Measurements from ENCODE around the gene PLP2. TPM values are rescaled to one million over a fixed set of nuclear protein-coding genes. Genes with fewer than 3 reads are reported as not detected.
A peak's percentile ranks its signal among the peaks of the same experiment; 100 is the strongest.
"Not testable (repeated sequence)": the region's sequence is repeated elsewhere in the genome, so short reads cannot be mapped to it uniquely, and the experiment has no call there.

Gene PLP2
- polyA plus RNA-seq (2013, experiment 1 of 2), result 8.1 TPM
- 8.2 TPM for polyA plus RNA-seq (2013, experiment 2 of 2)

GRCh38 chrX:49171752-49172279, at the start of gene PLP2:
TSS of gene PLP2 (plus strand) at chrX:49171898. CDS start at chrX:49172001, 103 bp downstream.
- Histone ChIP-seq H3K9ac (ENCODE audit: low read length) (peak within 1 kb of the TSS; percentile 43), H3K4ac (ENCODE audit: low read depth, low read length) (no peak within 1 kb of the TSS), H2BK15ac (replicated peaks; ENCODE audit: low read depth) (no peak within 1 kb of the TSS), H2BK120ac (ENCODE audit: low read depth, low read length) (no peak within 1 kb of the TSS), H2BK5ac (ENCODE audit: low read length) (no peak within 1 kb of the TSS), H3K27me3 (ENCODE audit: insufficient read depth, low read length, poor library complexity) (no peaks in the 10 kb centered on the region), H3K4me3 (ENCODE audit: low read length) (peak within 1 kb of the TSS; percentile 19), H3K18ac (ENCODE audit: low read length) (no peak within 1 kb of the TSS), H4K8ac (ENCODE audit: low read depth, low read length) (no peak within 1 kb of the TSS), H3K4me1 (ENCODE audit: control insufficient read depth, low read depth, low read length) (no peaks in the 10 kb centered on the region), H3K79me1 (ENCODE audit: low read length) (no peaks in the 10 kb centered on the region), H2AK5ac (ENCODE audit: low read length) (no peak within 1 kb of the TSS), H3K23ac (ENCODE audit: low read length) (no peak within 1 kb of the TSS), H3K4me2 (ENCODE audit: low read length) (peak within 1 kb of the TSS; percentile 50), H3K79me2 (ENCODE audit: control insufficient read depth, insufficient read depth, low read length) (no peaks in the 10 kb centered on the region), H3K27ac (ENCODE audit: low read depth, low read length) (no peak within 1 kb of the TSS), H3K36me3 (ENCODE audit: control insufficient read depth, insufficient read depth, low read length) (no peaks in the 10 kb centered on the region), H4K5ac (ENCODE audit: low read length) (no peak within 1 kb of the TSS), H3K56ac (ENCODE audit: low read length) (peak within 1 kb of the TSS; percentile 35)
- WGBS (ENCODE audit: extremely low coverage, insufficient coverage, low lambda C conversion rate), result no CpG with 5 or more reads among the region's 46 CpGs
- no peak for DNase-seq

- no peak overlapping the region for H2AK5ac ChIP-seq (ENCODE audit: low read length)
- H3K4me1 ChIP-seq (ENCODE audit: control insufficient read depth, low read depth, low read length), result no peaks in the 10 kb centered on the region
- no peak overlapping the region for H3K27ac ChIP-seq (ENCODE audit: low read depth, low read length)
- H4K5ac ChIP-seq (ENCODE audit: low read length), result no peak overlapping the region
- no peaks in the 10 kb centered on the region for H3K36me3 ChIP-seq (ENCODE audit: control insufficient read depth, insufficient read depth, low read length)
- H3K27me3 ChIP-seq (ENCODE audit: insufficient read depth, low read length, poor library complexity), result no peaks in the 10 kb centered on the region
- no peak overlapping the region for H2BK15ac ChIP-seq (replicated peaks; ENCODE audit: low read depth)
- H3K56ac ChIP-seq (ENCODE audit: low read length), result no peak overlapping the region
- H3K79me2 ChIP-seq (ENCODE audit: control insufficient read depth, insufficient read depth, low read length), result peaks cover 4% of the 10 kb centered on the region
- H3K23ac ChIP-seq (ENCODE audit: low read length), result no peak overlapping the region
- H3K4me3 ChIP-seq (ENCODE audit: low read length), result no peak overlapping the region
- WGBS (ENCODE audit: extremely low coverage, insufficient coverage, low lambda C conversion rate), result no CpG with 5 or more reads among the region's 5 CpGs
- no peaks in the 10 kb centered on the region for H3K79me1 ChIP-seq (ENCODE audit: low read length)
- H3K18ac ChIP-seq (ENCODE audit: low read length), result no peak overlapping the region
- no peak overlapping the region for H2BK120ac ChIP-seq (ENCODE audit: low read depth, low read length)
- no peak overlapping the region for H3K4ac ChIP-seq (ENCODE audit: low read depth, low read length)
- H4K8ac ChIP-seq (ENCODE audit: low read depth, low read length), result no peak overlapping the region
- no peak overlapping the region for H3K9ac ChIP-seq (ENCODE audit: low read length)
- H2BK5ac ChIP-seq (ENCODE audit: low read length), result no peak overlapping the region
- H3K4me2 ChIP-seq (ENCODE audit: low read length), result no peak overlapping the region
- DNase-seq, result no peak
Observed at GRCh38 chrX:49122499-49122898, 49.2 kb upstream of the PLP2 start.

- H3K4me1 ChIP-seq (ENCODE audit: control insufficient read depth, low read depth, low read length); H2BK15ac ChIP-seq (replicated peaks; ENCODE audit: low read depth); H3K56ac ChIP-seq (ENCODE audit: low read length); H3K4ac ChIP-seq (ENCODE audit: low read depth, low read length); H3K23ac ChIP-seq (ENCODE audit: low read length); H3K36me3 ChIP-seq (ENCODE audit: control insufficient read depth, insufficient read depth, low read length); H2BK5ac ChIP-seq (ENCODE audit: low read length); H3K27ac ChIP-seq (ENCODE audit: low read depth, low read length); H3K79me2 ChIP-seq (ENCODE audit: control insufficient read depth, insufficient read depth, low read length); H2BK120ac ChIP-seq (ENCODE audit: low read depth, low read length); H3K9ac ChIP-seq (ENCODE audit: low read length); H2AK5ac ChIP-seq (ENCODE audit: low read length); H3K4me3 ChIP-seq (ENCODE audit: low read length); H4K8ac ChIP-seq (ENCODE audit: low read depth, low read length); H3K27me3 ChIP-seq (ENCODE audit: insufficient read depth, low read length, poor library complexity); DNase-seq; H4K5ac ChIP-seq (ENCODE audit: low read length); H3K79me1 ChIP-seq (ENCODE audit: low read length); H3K18ac ChIP-seq (ENCODE audit: low read length); H3K4me2 ChIP-seq (ENCODE audit: low read length): not testable (repeated sequence)
- WGBS (ENCODE audit: extremely low coverage, insufficient coverage, low lambda C conversion rate), result no CpG with 5 or more reads among the region's 13 CpGs
Observed at GRCh38 chrX:49127742-49128258, 43.9 kb upstream of the PLP2 start.

- Histone ChIP-seq H3K4ac (ENCODE audit: low read depth, low read length) (no peak overlapping the region), H3K27ac (ENCODE audit: low read depth, low read length) (no peak overlapping the region), H2BK120ac (ENCODE audit: low read depth, low read length) (no peak overlapping the region), H3K56ac (ENCODE audit: low read length) (no peak overlapping the region), H3K4me1 (ENCODE audit: control insufficient read depth, low read depth, low read length) (no peaks in the 10 kb centered on the region), H3K36me3 (ENCODE audit: control insufficient read depth, insufficient read depth, low read length) (no peaks in the 10 kb centered on the region), H2BK5ac (ENCODE audit: low read length) (no peak overlapping the region), H3K4me3 (ENCODE audit: low read length) (no peak overlapping the region), H2BK15ac (replicated peaks; ENCODE audit: low read depth) (no peak overlapping the region), H3K79me2 (ENCODE audit: control insufficient read depth, insufficient read depth, low read length) (no peaks in the 10 kb centered on the region), H4K5ac (ENCODE audit: low read length) (no peak overlapping the region), H2AK5ac (ENCODE audit: low read length) (no peak overlapping the region), H3K23ac (ENCODE audit: low read length) (no peak overlapping the region), H3K27me3 (ENCODE audit: insufficient read depth, low read length, poor library complexity) (no peaks in the 10 kb centered on the region), H3K18ac (ENCODE audit: low read length) (no peak overlapping the region), H3K9ac (ENCODE audit: low read length) (no peak overlapping the region), H4K8ac (ENCODE audit: low read depth, low read length) (no peak overlapping the region), H3K79me1 (ENCODE audit: low read length) (no peaks in the 10 kb centered on the region), H3K4me2 (ENCODE audit: low read length) (no peak overlapping the region)
- DNase-seq, result no peak
- no CpG with 5 or more reads among the region's 4 CpGs for WGBS (ENCODE audit: extremely low coverage, insufficient coverage, low lambda C conversion rate)
Observed at GRCh38 chrX:49129427-49129826, 42.3 kb upstream of the PLP2 start.

- H3K79me2 ChIP-seq (ENCODE audit: control insufficient read depth, insufficient read depth, low read length); H4K8ac ChIP-seq (ENCODE audit: low read depth, low read length); H3K4me3 ChIP-seq (ENCODE audit: low read length); H2AK5ac ChIP-seq (ENCODE audit: low read length); H2BK15ac ChIP-seq (replicated peaks; ENCODE audit: low read depth); H3K9ac ChIP-seq (ENCODE audit: low read length); H3K4me2 ChIP-seq (ENCODE audit: low read length); H3K56ac ChIP-seq (ENCODE audit: low read length); DNase-seq; H3K79me1 ChIP-seq (ENCODE audit: low read length); H3K23ac ChIP-seq (ENCODE audit: low read length); H4K5ac ChIP-seq (ENCODE audit: low read length); H3K4ac ChIP-seq (ENCODE audit: low read depth, low read length); H3K4me1 ChIP-seq (ENCODE audit: control insufficient read depth, low read depth, low read length); H3K36me3 ChIP-seq (ENCODE audit: control insufficient read depth, insufficient read depth, low read length); H3K18ac ChIP-seq (ENCODE audit: low read length); H3K27me3 ChIP-seq (ENCODE audit: insufficient read depth, low read length, poor library complexity); H2BK5ac ChIP-seq (ENCODE audit: low read length); H2BK120ac ChIP-seq (ENCODE audit: low read depth, low read length); H3K27ac ChIP-seq (ENCODE audit: low read depth, low read length): not testable (repeated sequence)
- no CpG with 5 or more reads among the region's 7 CpGs for WGBS (ENCODE audit: extremely low coverage, insufficient coverage, low lambda C conversion rate)
Observed at GRCh38 chrX:49132275-49132674, 39.4 kb upstream of the PLP2 start.

- no peak overlapping the region for H3K4ac ChIP-seq (ENCODE audit: low read depth, low read length)
- no peak overlapping the region for H3K56ac ChIP-seq (ENCODE audit: low read length)
- no peak overlapping the region for H4K5ac ChIP-seq (ENCODE audit: low read length)
- no peak overlapping the region for H2AK5ac ChIP-seq (ENCODE audit: low read length)
- DNase-seq, result no peak
- no peaks in the 10 kb centered on the region for H3K79me1 ChIP-seq (ENCODE audit: low read length)
- no peak overlapping the region for H2BK5ac ChIP-seq (ENCODE audit: low read length)
- H3K18ac ChIP-seq (ENCODE audit: low read length), result no peak overlapping the region
- H3K27ac ChIP-seq (ENCODE audit: low read depth, low read length), result no peak overlapping the region
- no peak overlapping the region for H2BK15ac ChIP-seq (replicated peaks; ENCODE audit: low read depth)
- WGBS (ENCODE audit: extremely low coverage, insufficient coverage, low lambda C conversion rate), result no CpG with 5 or more reads among the region's 1 CpG
- H3K9ac ChIP-seq (ENCODE audit: low read length), result no peak overlapping the region
- H3K79me2 ChIP-seq (ENCODE audit: control insufficient read depth, insufficient read depth, low read length), result no peaks in the 10 kb centered on the region
- H3K23ac ChIP-seq (ENCODE audit: low read length), result no peak overlapping the region
- no peak overlapping the region for H3K4me3 ChIP-seq (ENCODE audit: low read length)
- H3K27me3 ChIP-seq (ENCODE audit: insufficient read depth, low read length, poor library complexity), result no peaks in the 10 kb centered on the region
- no peaks in the 10 kb centered on the region for H3K36me3 ChIP-seq (ENCODE audit: control insufficient read depth, insufficient read depth, low read length)
- H3K4me2 ChIP-seq (ENCODE audit: low read length), result no peak overlapping the region
- no peak overlapping the region for H4K8ac ChIP-seq (ENCODE audit: low read depth, low read length)
- no peak overlapping the region for H2BK120ac ChIP-seq (ENCODE audit: low read depth, low read length)
- no peaks in the 10 kb centered on the region for H3K4me1 ChIP-seq (ENCODE audit: control insufficient read depth, low read depth, low read length)
Observed at GRCh38 chrX:49133759-49134158, 37.9 kb upstream of the PLP2 start.

All from mesendoderm (in vitro differentiated cells).